Upper lobe of left lung (tissue), 6 donors: ENCODE measurements around the gene KRTAP1-5. TPM values are rescaled to one million over a fixed set of nuclear protein-coding genes. Genes with fewer than 3 reads are reported as not detected.

Experiments used
- ATAC-seq, 2 donors: fragments of 200-7000 bp; cut with Tn5 transposase; one replicate each; pipeline ENCODE4 v1.9.1; 2022; ENCODE audit warnings: mild to moderate bottlenecking in 2 of 2, moderate library complexity in 2 of 2; ENCODE audit not compliant: low FRiP score in 2 of 2
- DNase-seq, 2 donors: peaks; one replicate each; pipeline ENCODE4 v3.0.0-alpha.2; 2019 to 2020
- H3K27ac ChIP-seq, 4 donors: fragments of 200-600 bp; sonication (generic); one replicate each; pipeline ENCODE4 v1.5.1; 2016 to 2019
- H3K27me3 ChIP-seq, 4 donors: fragments of 200-600 bp; sonication (generic); one replicate each; pipeline ENCODE4 v1.5.1; 2017 to 2019
- H3K36me3 ChIP-seq, 4 donors: fragments of 200-600 bp; sonication (generic); one replicate each; pipeline ENCODE4 v1.5.1; 2016 to 2019
- H3K4me1 ChIP-seq, 4 donors: fragments of 200-600 bp; sonication (generic); one replicate each; pipeline ENCODE4 v1.5.1; 2018 to 2019
- H3K4me3 ChIP-seq, 4 donors: fragments of 200-600 bp; sonication (generic); one replicate each; pipeline ENCODE4 v1.5.1; 2017 to 2019; ENCODE audit warnings: mild to moderate bottlenecking in 2 of 4, moderate library complexity in 1 of 4
- H3K9me3 ChIP-seq, 4 donors: fragments of 200-600 bp; sonication (generic); one replicate each; pipeline ENCODE4 v1.5.1; 2018 to 2019
- EP300 ChIP-seq, 4 donors: sonication (generic); formaldehyde crosslinking; IDR thresholded peaks; one replicate each; pipeline ENCODE4 v1.5.1; 2017; ENCODE audit warnings: antibody characterized with exemption in 4 of 4, control low read depth in 2 of 4
- POLR2A ChIP-seq, 4 donors: fragments of 450-650 bp; IDR thresholded peaks; one replicate each; pipeline ENCODE4 v1.5.1; 2016 to 2017; ENCODE audit warnings: antibody characterized with exemption in 4 of 4, mild to moderate bottlenecking in 2 of 4
- POLR2AphosphoS5 ChIP-seq, 2 donors: sonication (generic); formaldehyde crosslinking; IDR thresholded peaks; one replicate each; pipeline ENCODE4 v1.5.1; 2017; ENCODE audit warnings: antibody characterized with exemption in 2 of 2
- WGBS, 2 donors: methylation state at CpG; one replicate each; pipeline ENCODE4 v1.1.5; 2017 to 2018; 5-methylcytosine and 5-hydroxymethylcytosine counted together
- total RNA-seq, 6 donors: library from RNA; depleted of rRNA in 4 of 6; stranded (reverse); fragments of >200 nt in 4 of 6; gene quantifications; one replicate each; pipeline versions ENCODE4 v1.1.0 to v1.2.1, GENCODE V29; 2016 to 2021
- TF ChIP-seq, protein P1 (sequence below), 6 experiments: fragments of 450-650 bp in 4 of 6; fragments of 200-600 bp in 2 of 6; sonication (generic) in 2 of 6; IDR thresholded peaks; one replicate each; pipeline ENCODE4 v1.5.1; 2016 to 2019; ENCODE audit warnings: antibody characterized with exemption in 6 of 6
- donor health status: DM: no; HTN: no; CAD: no; lungs with moderate emphysema.
- donor health status: DM: no; HTN: yes; CAD: no; lungs with severe emphysema.

Gene KRTAP1-5
- total RNA-seq, 6 donors from 2014 or later = not detected

DNA sequence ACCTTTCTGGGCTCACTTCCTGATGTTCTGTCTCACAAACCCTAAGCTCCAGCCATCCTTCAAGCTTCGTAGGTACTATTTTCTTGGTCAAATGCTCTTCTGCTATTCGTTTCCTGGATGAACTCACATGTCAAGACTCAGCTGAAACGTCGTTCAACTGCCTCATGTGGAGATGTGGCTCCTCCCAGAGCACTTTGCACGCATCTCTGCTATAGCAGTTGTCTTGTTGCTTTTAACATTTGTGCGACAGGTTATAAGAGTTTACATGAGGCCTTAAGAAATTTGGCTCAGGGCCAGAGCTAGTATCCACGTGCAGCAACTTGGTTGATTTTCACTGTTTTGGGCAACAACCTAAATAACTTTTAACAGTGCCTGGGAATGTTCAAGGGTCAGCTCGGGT lies 40.1 kb downstream of the KRTAP1-5 start:
- no peaks in the 10 kb centered on the region for H3K27me3 ChIP-seq
- H3K4me1 ChIP-seq = no peaks in the 10 kb centered on the region
- whole genome bisulfite sequencing, 2 donors = 50 to 57% methylated on average over 8 of the region's 8 CpGs
- ATAC-seq (no peak), DNase-seq (no peak)
- no peaks in the 10 kb centered on the region for H3K9me3 ChIP-seq
- no peak overlapping the region for H3K27ac ChIP-seq
- no peak overlapping the region for H3K4me3 ChIP-seq
- no peaks in the 10 kb centered on the region for H3K36me3 ChIP-seq
- no peak for TF ChIP-seq POLR2A (IDR thresholded peaks at IDR 0.05)
- TF ChIP-seq EP300 (IDR thresholded peaks at IDR 0.05) = no peak
- TF ChIP-seq, protein P1, sequence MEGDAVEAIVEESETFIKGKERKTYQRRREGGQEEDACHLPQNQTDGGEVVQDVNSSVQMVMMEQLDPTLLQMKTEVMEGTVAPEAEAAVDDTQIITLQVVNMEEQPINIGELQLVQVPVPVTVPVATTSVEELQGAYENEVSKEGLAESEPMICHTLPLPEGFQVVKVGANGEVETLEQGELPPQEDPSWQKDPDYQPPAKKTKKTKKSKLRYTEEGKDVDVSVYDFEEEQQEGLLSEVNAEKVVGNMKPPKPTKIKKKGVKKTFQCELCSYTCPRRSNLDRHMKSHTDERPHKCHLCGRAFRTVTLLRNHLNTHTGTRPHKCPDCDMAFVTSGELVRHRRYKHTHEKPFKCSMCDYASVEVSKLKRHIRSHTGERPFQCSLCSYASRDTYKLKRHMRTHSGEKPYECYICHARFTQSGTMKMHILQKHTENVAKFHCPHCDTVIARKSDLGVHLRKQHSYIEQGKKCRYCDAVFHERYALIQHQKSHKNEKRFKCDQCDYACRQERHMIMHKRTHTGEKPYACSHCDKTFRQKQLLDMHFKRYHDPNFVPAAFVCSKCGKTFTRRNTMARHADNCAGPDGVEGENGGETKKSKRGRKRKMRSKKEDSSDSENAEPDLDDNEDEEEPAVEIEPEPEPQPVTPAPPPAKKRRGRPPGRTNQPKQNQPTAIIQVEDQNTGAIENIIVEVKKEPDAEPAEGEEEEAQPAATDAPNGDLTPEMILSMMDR (IDR thresholded peaks at IDR 0.05) = no peak
- no peak for TF ChIP-seq POLR2AphosphoS5 (IDR thresholded peaks at IDR 0.05)

DNA sequence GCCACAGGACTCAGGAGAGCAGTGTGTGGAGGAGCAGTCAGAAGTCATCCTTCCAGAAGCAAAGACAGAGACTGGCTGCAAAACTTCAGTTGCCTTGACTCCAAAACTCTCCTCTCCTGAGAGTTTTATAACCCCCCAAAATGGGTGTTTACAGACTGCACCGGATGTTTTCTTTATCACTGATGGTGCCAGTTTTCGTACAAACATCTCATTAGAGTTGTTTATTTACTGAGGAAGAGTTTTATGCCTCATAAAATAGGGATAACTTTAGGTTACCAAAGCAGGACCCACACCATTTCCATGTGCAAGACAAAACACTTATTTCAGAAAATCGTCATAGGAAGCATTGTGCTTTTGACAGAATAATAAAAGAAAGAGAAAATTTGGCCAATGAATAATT lies 42.8 kb downstream of the KRTAP1-5 start, which contains the start of gene KRT40:
TSS of gene KRT40 (minus strand) at position 101 of the 400 bp plus-strand sequence. CDS start at position 48, 53 bp downstream.
- no peak within 1 kb of the TSS for H3K4me3 ChIP-seq
- H3K36me3 ChIP-seq = no peaks in the 10 kb centered on the region
- DNase-seq (no peak), ATAC-seq (no peak)
- H3K4me1 ChIP-seq = no peaks in the 10 kb centered on the region
- H3K27ac ChIP-seq = no peak within 1 kb of the TSS
- H3K9me3 ChIP-seq = no peaks in the 10 kb centered on the region
- TF ChIP-seq POLR2A (IDR thresholded peaks at IDR 0.05) (no peak), EP300 (IDR thresholded peaks at IDR 0.05) (no peak), POLR2AphosphoS5 (IDR thresholded peaks at IDR 0.05) (no peak)
- TF ChIP-seq, protein P1 (IDR thresholded peaks at IDR 0.05) = no peak
- 61 to 72% methylated on average over 3 of the region's 3 CpGs for WGBS, 2 donors
- no peaks in the 10 kb centered on the region for H3K27me3 ChIP-seq

DNA sequence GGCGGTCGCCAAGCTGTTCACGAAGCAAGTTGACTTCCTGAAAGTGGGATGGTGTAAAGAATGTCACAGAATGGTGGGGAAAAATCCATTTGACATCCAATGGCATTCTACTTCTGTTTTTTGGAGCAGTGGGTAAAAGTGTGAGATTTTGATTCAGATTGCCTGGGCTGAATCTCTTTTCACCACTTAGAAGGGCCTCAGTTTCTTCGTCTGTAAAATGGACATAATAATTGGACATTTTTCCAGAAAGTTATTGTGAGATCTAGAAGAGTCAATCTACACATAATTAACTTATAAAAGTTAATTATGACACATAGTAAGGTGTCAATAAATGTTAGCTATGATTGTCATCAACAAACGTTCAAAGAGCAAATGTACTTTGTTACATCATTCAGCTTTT lies 45.9 kb downstream of the KRTAP1-5 start:
- ATAC-seq (no peak), DNase-seq (no peak)
- TF ChIP-seq EP300 (IDR thresholded peaks at IDR 0.05) (no peak), POLR2AphosphoS5 (IDR thresholded peaks at IDR 0.05) (no peak), POLR2A (IDR thresholded peaks at IDR 0.05) (no peak)
- TF ChIP-seq, protein P1 (IDR thresholded peaks at IDR 0.05) = no peak
- 53 to 67% methylated on average over 5 of the region's 5 CpGs for WGBS, 2 donors
- Histone ChIP-seq H3K27ac (no peak overlapping the region), H3K9me3 (no peaks in the 10 kb centered on the region), H3K27me3 (no peaks in the 10 kb centered on the region), H3K36me3 (no peaks in the 10 kb centered on the region), H3K4me1 (no peaks in the 10 kb centered on the region), H3K4me3 (no peak overlapping the region)

DNA sequence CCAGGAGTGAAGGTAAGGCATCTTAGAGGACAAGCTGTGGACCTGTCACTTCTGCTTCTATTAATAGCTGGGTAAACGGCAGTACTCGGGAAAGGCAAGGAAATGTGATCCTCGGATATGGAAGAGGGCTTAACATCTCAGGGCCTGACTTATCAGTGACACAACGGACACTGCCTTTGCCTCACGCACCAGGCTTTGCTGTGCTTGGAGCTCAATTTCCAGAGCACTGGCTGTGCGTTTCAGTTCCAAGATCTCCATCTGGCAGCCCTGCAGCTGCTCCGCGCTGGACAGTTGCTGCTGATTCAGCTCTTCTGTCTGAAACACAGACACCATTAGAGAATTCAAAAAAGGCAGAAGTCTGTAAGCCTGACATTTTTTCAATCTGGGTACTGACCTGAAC lies 46.4 kb downstream of the KRTAP1-5 start:
- H3K4me1 ChIP-seq = no peaks in the 10 kb centered on the region
- no peaks in the 10 kb centered on the region for H3K27me3 ChIP-seq
- 46 to 58% methylated on average over 8 of the region's 8 CpGs for WGBS, 2 donors
- DNase-seq (peak in 1 of 2 donors; percentile 13), ATAC-seq (peak in 1 of 2 donors; percentile 17)
- no peak for TF ChIP-seq EP300 (IDR thresholded peaks at IDR 0.05)
- TF ChIP-seq POLR2AphosphoS5 (IDR thresholded peaks at IDR 0.05) = no peak
- no peak for TF ChIP-seq POLR2A (IDR thresholded peaks at IDR 0.05)
- TF ChIP-seq, protein P1 (IDR thresholded peaks at IDR 0.05) = no peak
- H3K4me3 ChIP-seq = no peak overlapping the region
- H3K9me3 ChIP-seq = no peaks in the 10 kb centered on the region
- H3K36me3 ChIP-seq = no peaks in the 10 kb centered on the region
- no peak overlapping the region for H3K27ac ChIP-seq

DNA sequence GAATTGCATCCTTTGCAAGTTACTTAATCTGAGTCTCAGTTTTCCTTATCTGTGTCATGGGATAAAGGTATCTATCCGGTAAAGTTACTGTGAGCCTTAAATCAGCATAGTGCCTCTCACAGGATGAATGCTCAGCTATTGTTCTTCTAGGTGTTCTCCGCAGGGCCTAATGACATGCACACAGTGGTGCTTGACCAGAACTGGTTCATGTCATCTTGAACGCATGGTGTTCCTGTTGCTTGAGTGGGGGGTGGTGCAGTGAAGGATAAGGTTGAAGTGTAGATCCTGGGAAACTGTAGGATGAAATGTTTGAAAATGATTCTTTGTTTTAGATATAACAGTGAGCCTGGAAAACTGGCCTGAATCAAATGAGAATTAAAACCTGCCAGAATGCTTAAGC lies 46.9 kb downstream of the KRTAP1-5 start:
- Histone ChIP-seq H3K36me3 (no peaks in the 10 kb centered on the region), H3K27ac (no peak overlapping the region), H3K4me1 (no peaks in the 10 kb centered on the region), H3K9me3 (no peaks in the 10 kb centered on the region), H3K4me3 (no peak overlapping the region), H3K27me3 (no peaks in the 10 kb centered on the region)
- WGBS, 2 donors = 82% methylated on average over 3 of the region's 3 CpGs
- no peak for DNase-seq
- ATAC-seq = no peak
- TF ChIP-seq EP300 (IDR thresholded peaks at IDR 0.05) = no peak
- TF ChIP-seq POLR2AphosphoS5 (IDR thresholded peaks at IDR 0.05) = no peak
- TF ChIP-seq, protein P1 (IDR thresholded peaks at IDR 0.05) = no peak
